RWPE1 (cell line): ENCODE data around the gene GAL.

ENCODE experiments used
- CTCF ChIA-PET: fragments of 350-600 bp; sonication (Branson Sonifier 250); formaldehyde crosslinking; extraction: SDS; loops from one replicate; lab custom pipeline; 2021; lab: Yijun Ruan, JAX
- POLR2A ChIA-PET: fragments of 400-600 bp; formaldehyde crosslinking; extraction: SDS; loops from one replicate; lab custom pipeline; 2020; ENCODE audit warnings: antibody characterized with exemption; ENCODE audit not compliant: low non-redundant PET; lab: Yijun Ruan, JAX
- DNase-seq: peaks from one replicate; pipeline ENCODE4 v3.0.0; 2012; ENCODE audit warnings: low spot score
- H3K27ac ChIP-seq: fragments of 450-650 bp; 2 replicates; pipeline ENCODE4 v1.5.1; 2017
- CTCF ChIP-seq: fragments of 450-650 bp; conservative IDR thresholded peaks from 2 replicates; pipeline ENCODE4 v1.5.1; 2017; ENCODE audit warnings: low read depth, mild to moderate bottlenecking

GAL gene

GRCh38 chr11:68664141-68664540 is 20.2 kb upstream of the GAL start:
- DNase-seq, result no peak
- no peak overlapping the region for H3K27ac ChIP-seq
- TF ChIP-seq CTCF, result no peak
- ChIA-PET POLR2A (no interaction called here), CTCF (interaction anchor here (0.6 kb wide), 1 partner anchor 167 kb away, joined by 4 read pairs; no protein-coding TSS in a partner anchor)

GRCh38 chr11:68664906-68665305 is 19.4 kb upstream of the GAL start:
- POLR2A ChIA-PET, result no interaction called here
- CTCF ChIA-PET, result no interaction called here
- DNase-seq, result no peak
- TF ChIP-seq CTCF, result no peak
- H3K27ac ChIP-seq, result no peak overlapping the region

GRCh38 chr11:68665436-68665835 is 18.9 kb upstream of the GAL start:
- TF ChIP-seq CTCF, result no peak
- POLR2A ChIA-PET, result no interaction called here
- CTCF ChIA-PET, result interaction anchor here (0.6 kb wide), 1 partner anchor 22 kb away, joined by 3 read pairs; no protein-coding TSS in a partner anchor
- no peak overlapping the region for H3K27ac ChIP-seq
- DNase-seq, result no peak

- TF ChIP-seq CTCF, result no peak
- DNase-seq, result no peak
- H3K27ac ChIP-seq, result no peak overlapping the region
- ChIA-PET CTCF (no interaction called here), POLR2A (no interaction called here)
Measured at GRCh38 chr11:68666849-68667248, 17.5 kb upstream of the GAL start.

- TF ChIP-seq CTCF, result no peak
- DNase-seq, result no peak
- no peak overlapping the region for H3K27ac ChIP-seq
- POLR2A ChIA-PET, result no interaction called here
- CTCF ChIA-PET, result no interaction called here
Measured at GRCh38 chr11:68667511-68668500, 16.5 kb upstream of the GAL start.

GRCh38 chr11:68669301-68670090 is 14.8 kb upstream of the GAL start:
- POLR2A ChIA-PET, result no interaction called here
- no peak for DNase-seq
- TF ChIP-seq CTCF, result no peak
- CTCF ChIA-PET, result interaction anchor here (0.6 kb wide), 1 partner anchor 12 kb away, joined by 4 read pairs; no protein-coding TSS in a partner anchor
- no peak overlapping the region for H3K27ac ChIP-seq
